ENCODE measurements around the gene TYROBP. TPM values are rescaled to one million over a fixed set of nuclear protein-coding genes. Genes with fewer than 3 reads are reported as not detected.
"Not testable (repeated sequence)": the region's sequence is repeated elsewhere in the genome, so short reads cannot be mapped to it uniquely, and the experiment has no call there.

Gene TYROBP
- total RNA-seq, 1 donor from 2014 or later, result not detected

- no peak for ATAC-seq (ENCODE audit: low read depth)
- DNase-seq, result no peak
- Mint-ChIP-seq H3K27ac (no peak overlapping the region), H3K4me3 (no peak overlapping the region), H3K27me3 (peaks cover 51% of the 10 kb centered on the region), H3K36me3 (ENCODE audit: low read depth) (no peaks in the 10 kb centered on the region), H3K9me3 (no peaks in the 10 kb centered on the region), H3K4me1 (peaks cover 17% of the 10 kb centered on the region)
- intact Hi-C loops (cut with micrococcal nuclease), result no loop called here
- TF ChIP-seq, protein P1, sequence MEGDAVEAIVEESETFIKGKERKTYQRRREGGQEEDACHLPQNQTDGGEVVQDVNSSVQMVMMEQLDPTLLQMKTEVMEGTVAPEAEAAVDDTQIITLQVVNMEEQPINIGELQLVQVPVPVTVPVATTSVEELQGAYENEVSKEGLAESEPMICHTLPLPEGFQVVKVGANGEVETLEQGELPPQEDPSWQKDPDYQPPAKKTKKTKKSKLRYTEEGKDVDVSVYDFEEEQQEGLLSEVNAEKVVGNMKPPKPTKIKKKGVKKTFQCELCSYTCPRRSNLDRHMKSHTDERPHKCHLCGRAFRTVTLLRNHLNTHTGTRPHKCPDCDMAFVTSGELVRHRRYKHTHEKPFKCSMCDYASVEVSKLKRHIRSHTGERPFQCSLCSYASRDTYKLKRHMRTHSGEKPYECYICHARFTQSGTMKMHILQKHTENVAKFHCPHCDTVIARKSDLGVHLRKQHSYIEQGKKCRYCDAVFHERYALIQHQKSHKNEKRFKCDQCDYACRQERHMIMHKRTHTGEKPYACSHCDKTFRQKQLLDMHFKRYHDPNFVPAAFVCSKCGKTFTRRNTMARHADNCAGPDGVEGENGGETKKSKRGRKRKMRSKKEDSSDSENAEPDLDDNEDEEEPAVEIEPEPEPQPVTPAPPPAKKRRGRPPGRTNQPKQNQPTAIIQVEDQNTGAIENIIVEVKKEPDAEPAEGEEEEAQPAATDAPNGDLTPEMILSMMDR (IDR thresholded peaks at IDR 0.05), result no peak
- CTCF ChIA-PET, result no interaction called here
- POLR2A ChIA-PET, result no interaction called here
These were observed 35.9 kb downstream of the TYROBP start for GRCh38 chr19:35872180-35872579.

- Mint-ChIP-seq H3K9me3 (no peaks in the 10 kb centered on the region), H3K4me1 (peaks cover 17% of the 10 kb centered on the region), H3K4me3 (no peak overlapping the region), H3K27me3 (peaks cover 52% of the 10 kb centered on the region), H3K36me3 (ENCODE audit: low read depth) (no peaks in the 10 kb centered on the region), H3K27ac (no peak overlapping the region)
- ChIA-PET POLR2A (no interaction called here), CTCF (no interaction called here)
- no peak for DNase-seq
- intact Hi-C loops (cut with micrococcal nuclease), result no loop called here
- TF ChIP-seq, protein P1 (IDR thresholded peaks at IDR 0.05), result no peak
- ATAC-seq (ENCODE audit: low read depth), result no peak
These were observed 36.5 kb downstream of the TYROBP start for GRCh38 chr19:35871611-35872010.

- TF ChIP-seq, protein P1 (IDR thresholded peaks at IDR 0.05), result no peak
- ChIA-PET CTCF (interaction anchor here (1.5 kb wide), 1 partner anchor 11 kb away, joined by 3 read pairs; no protein-coding TSS in a partner anchor), POLR2A (no interaction called here)
- Mint-ChIP-seq H3K4me1 (peaks cover 17% of the 10 kb centered on the region), H3K27ac (no peak overlapping the region), H3K36me3 (ENCODE audit: low read depth) (no peaks in the 10 kb centered on the region), H3K9me3 (no peaks in the 10 kb centered on the region), H3K4me3 (no peak overlapping the region), H3K27me3 (peaks cover 51% of the 10 kb centered on the region)
- DNase-seq (no peak), ATAC-seq (ENCODE audit: low read depth) (no peak)
- intact Hi-C loops (cut with micrococcal nuclease), result no loop called here
These were observed 37.3 kb downstream of the TYROBP start for GRCh38 chr19:35870798-35871197.

- DNase-seq; H3K36me3 Mint-ChIP-seq (ENCODE audit: low read depth); H3K27ac Mint-ChIP-seq; H3K9me3 Mint-ChIP-seq; ATAC-seq (ENCODE audit: low read depth); intact Hi-C loops (cut with micrococcal nuclease); POLR2A ChIA-PET: not testable (repeated sequence)
- peaks cover 56% of the 10 kb centered on the region for H3K27me3 Mint-ChIP-seq
- peaks cover 17% of the 10 kb centered on the region for H3K4me1 Mint-ChIP-seq
- CTCF ChIA-PET, result interaction anchor here (1.5 kb wide), 1 partner anchor 12 kb away, joined by 3 read pairs; no protein-coding TSS in a partner anchor
- peak overlapping the region; percentile 67 for H3K4me3 Mint-ChIP-seq
These were observed 37.9 kb downstream of the TYROBP start for GRCh38 chr19:35870124-35870736.

GRCh38 chr19:35869327-35870123 is 38.6 kb downstream of the TYROBP start:
- Mint-ChIP-seq H3K9me3 (no peaks in the 10 kb centered on the region), H3K4me1 (peaks cover 17% of the 10 kb centered on the region), H3K27ac (no peak overlapping the region), H3K27me3 (peaks cover 61% of the 10 kb centered on the region), H3K4me3 (peak overlapping the region; percentile 67), H3K36me3 (ENCODE audit: low read depth) (no peaks in the 10 kb centered on the region)
- ATAC-seq (ENCODE audit: low read depth) (peak; percentile 83), DNase-seq (peak; percentile 55)
- intact Hi-C loops (cut with micrococcal nuclease), result loop anchor here (5.0 kb wide), 1 partner anchor 92 kb away; the partner anchor contains the start of gene ARHGAP33
- TF ChIP-seq, protein P1 (IDR thresholded peaks at IDR 0.05), result no peak
- ChIA-PET POLR2A (interaction anchor here (0.5 to 1.3 kb wide), 2 partner anchors 50 to 127 kb away, joined by 3 to 4 read pairs; no protein-coding TSS in a partner anchor), CTCF (interaction anchor here (1.5 kb wide), 1 partner anchor 13 kb away, joined by 3 read pairs; no protein-coding TSS in a partner anchor)
